ENCODE data around the gene ITPR3. TPM values are rescaled to one million over a fixed set of nuclear protein-coding genes. Genes with fewer than 3 reads are reported as not detected.

ITPR3 gene
- polyA plus RNA-seq, 1 of the 3 experiments (the other 2 are of a cell fraction): 8.1 TPM

GRCh38 chr6:33686225-33686924 lies 65.3 kb downstream of the ITPR3 start:
- Histone ChIP-seq H3K27ac (ENCODE audit: low read depth in 2 of 2, low read length in 1 of 2) (no peak overlapping the region), H3K36me3 (replicated peaks in 1 of 2; ENCODE audit: control insufficient read depth in 1 of 2, insufficient read depth in 2 of 2, low read length in 1 of 2) (no peaks in the 10 kb centered on the region), H3K4me2 (no peak overlapping the region), H3K79me2 (ENCODE audit: insufficient read depth) (no peaks in the 10 kb centered on the region), H3K9me2 (no peaks in the 10 kb centered on the region), H4K20me1 (ENCODE audit: insufficient read depth) (no peaks in the 10 kb centered on the region), H2AFZ (ENCODE audit: low read depth) (no peak overlapping the region), H3K9ac (no peak overlapping the region), H3F3A (replicated peaks; ENCODE audit: insufficient read depth) (no peaks in the 10 kb centered on the region), H3K4me1 (ENCODE audit: control insufficient read depth in 1 of 2, insufficient read depth in 2 of 2, low read depth in 1 of 2, low read length in 1 of 2) (no peaks in the 10 kb centered on the region; a peak in 1 of 4 replicates), H3K9me3 (no peaks in the 10 kb centered on the region), H3K4me3 (ENCODE audit: low read depth in 2 of 2, low read length in 1 of 2) (no peak overlapping the region), H3K27me3 (ENCODE audit: insufficient read depth) (no peaks in the 10 kb centered on the region)
- TF ChIP-seq RXRA (IDR thresholded peaks at IDR 0.05; ENCODE audit: borderline replicate concordance, low read depth) (no peak), GATA2 (CRISPR knock-in tag; IDR thresholded peaks at IDR 0.05) (no peak), CTCF (IDR thresholded peaks at IDR 0.05) (no peak), RAD21 (IDR thresholded peaks at IDR 0.05; ENCODE audit: low read length) (no peak), REST (IDR thresholded peaks at IDR 0.05; ENCODE audit: low read depth, low read length) (no peak), RCOR1 (IDR thresholded peaks at IDR 0.05; ENCODE audit: low read length) (no peak), FOXJ3 (CRISPR knock-in tag; IDR thresholded peaks at IDR 0.05) (no peak), EP300 (IDR thresholded peaks at IDR 0.05; ENCODE audit: borderline replicate concordance in 1 of 2, low read depth in 1 of 2, low read length in 1 of 2) (no peak), TCF12 (IDR thresholded peaks at IDR 0.05) (no peak), NRF1 (IDR thresholded peaks at IDR 0.05; ENCODE audit: low read depth, low read length) (no peak), SMC3 (IDR thresholded peaks at IDR 0.05; ENCODE audit: low read depth, low read length) (no peak), MEF2A (IDR thresholded peaks at IDR 0.05; ENCODE audit: borderline replicate concordance, low read depth) (no peak), NFIC (IDR thresholded peaks at IDR 0.05; ENCODE audit: borderline replicate concordance) (no peak), FOSL2 (IDR thresholded peaks at IDR 0.05; ENCODE audit: borderline replicate concordance, low read depth) (no peak)
- 85% methylated on average over 5 of the region's 6 CpGs for whole genome bisulfite sequencing (ENCODE audit: low lambda C conversion rate)
- ChIA-PET CTCF (interaction anchor here (2.2 to 2.3 kb wide), 2 partner anchors 14 to 96 kb away, joined by 9 to 10 read pairs; no protein-coding TSS in a partner anchor), POLR2A (interaction anchor here (0.7 to 1.4 kb wide), 3 partner anchors 9 to 24 kb away, joined by 3 to 4 read pairs (median 3); no protein-coding TSS in a partner anchor)
- peak; percentile 22 for DNase-seq
